GM12878 (cell line): ENCODE results near the gene CYP46A1.

ENCODE experiments used
- BCL11A ChIP-seq: IDR thresholded peaks from 2 replicates; pipeline ENCODE4 v1.6.1; 2011; ENCODE audit warnings: low read depth, low read length
- CBFB ChIP-seq: IDR thresholded peaks from 2 replicates; pipeline ENCODE4 v1.6.1; 2016; ENCODE audit warnings: antibody characterized with exemption, low read depth
- EZH2 ChIP-seq: IDR thresholded peaks from 2 replicates; pipeline ENCODE4 v1.6.1; 2012; ENCODE audit warnings: low read depth, mild to moderate bottlenecking, control low read depth, inconsistent platforms, low read length, borderline replicate concordance; ENCODE audit not compliant: control insufficient read depth
- POLR2A ChIP-seq: IDR thresholded peaks from 2 replicates; pipeline ENCODE4 v1.6.1; 2011; ENCODE audit warnings: low read depth, mild to moderate bottlenecking, low read length
- POLR2AphosphoS2 ChIP-seq: IDR thresholded peaks from 2 replicates; pipeline ENCODE4 v1.6.1; 2011; ENCODE audit warnings: low read depth, mild to moderate bottlenecking, low read length, improper control_type of control experiment, moderate library complexity
- POLR2AphosphoS5 ChIP-seq: IDR thresholded peaks from 2 replicates; pipeline ENCODE4 v1.6.1; 2011; ENCODE audit warnings: mild to moderate bottlenecking, low read length, inconsistent platforms
- RAD21 ChIP-seq: IDR thresholded peaks from 2 replicates; pipeline ENCODE4 v1.6.1; 2011; ENCODE audit warnings: mild to moderate bottlenecking, low read depth, low read length, moderate library complexity; ENCODE audit not compliant: insufficient read depth
- RB1 ChIP-seq: fragments of 450-650 bp; formaldehyde crosslinking; IDR thresholded peaks from 2 replicates; pipeline ENCODE4 v1.6.1; 2017; ENCODE audit warnings: mild to moderate bottlenecking, borderline replicate concordance
- TAF1 ChIP-seq: IDR thresholded peaks from 2 replicates; pipeline ENCODE4 v1.6.1; 2011; ENCODE audit warnings: mild to moderate bottlenecking, low read depth, low read length, borderline replicate concordance
- TARDBP ChIP-seq: IDR thresholded peaks from 2 replicates; pipeline ENCODE4 v1.6.1; 2016; ENCODE audit warnings: borderline replicate concordance
- TF ChIP-seq, protein P1 (sequence below), 3 experiments: IDR thresholded peaks in 2 of 3; conservative IDR thresholded peaks in 1 of 3; 2 replicates each; pipeline ENCODE4 v1.5.1; 2011; ENCODE audit warnings: low read depth in 3 of 3, low read length in 3 of 3, mild to moderate bottlenecking in 3 of 3, control low read depth in 2 of 3, moderate library complexity in 2 of 3, inconsistent platforms in 1 of 3, mixed read lengths in 1 of 3; ENCODE audit not compliant: control insufficient read depth in 2 of 3, insufficient read depth in 1 of 3; ENCODE audit errors: extremely low read depth in 1 of 3

DNA sequence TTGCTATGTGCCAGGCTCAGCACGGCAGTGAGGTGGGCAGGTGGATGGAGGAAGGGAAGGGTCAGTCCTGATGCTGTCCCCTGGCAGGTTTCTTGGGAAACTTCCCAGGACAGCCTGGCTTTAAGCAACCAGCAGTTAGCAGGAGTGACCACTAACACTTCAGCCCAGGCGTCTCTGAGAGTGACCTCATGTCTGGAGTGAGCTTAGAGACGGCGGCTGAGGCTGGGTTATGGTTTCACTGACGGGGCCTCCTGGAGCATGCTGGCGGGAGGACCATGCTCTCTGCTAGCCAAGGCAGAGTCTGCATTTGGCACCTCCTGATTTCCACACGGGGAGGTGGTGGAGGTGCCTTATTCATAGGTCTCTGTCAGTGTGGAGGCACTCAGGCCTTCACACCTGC is 36.7 kb upstream of the CYP46A1 start:
- TF ChIP-seq POLR2A, result no peak
- no peak for TF ChIP-seq RAD21
- TF ChIP-seq BCL11A, result no peak
- TF ChIP-seq POLR2AphosphoS5, result no peak
- no peak for TF ChIP-seq TARDBP
- no peak for TF ChIP-seq POLR2AphosphoS2
- TF ChIP-seq CBFB, result no peak
- TF ChIP-seq, protein P1, sequence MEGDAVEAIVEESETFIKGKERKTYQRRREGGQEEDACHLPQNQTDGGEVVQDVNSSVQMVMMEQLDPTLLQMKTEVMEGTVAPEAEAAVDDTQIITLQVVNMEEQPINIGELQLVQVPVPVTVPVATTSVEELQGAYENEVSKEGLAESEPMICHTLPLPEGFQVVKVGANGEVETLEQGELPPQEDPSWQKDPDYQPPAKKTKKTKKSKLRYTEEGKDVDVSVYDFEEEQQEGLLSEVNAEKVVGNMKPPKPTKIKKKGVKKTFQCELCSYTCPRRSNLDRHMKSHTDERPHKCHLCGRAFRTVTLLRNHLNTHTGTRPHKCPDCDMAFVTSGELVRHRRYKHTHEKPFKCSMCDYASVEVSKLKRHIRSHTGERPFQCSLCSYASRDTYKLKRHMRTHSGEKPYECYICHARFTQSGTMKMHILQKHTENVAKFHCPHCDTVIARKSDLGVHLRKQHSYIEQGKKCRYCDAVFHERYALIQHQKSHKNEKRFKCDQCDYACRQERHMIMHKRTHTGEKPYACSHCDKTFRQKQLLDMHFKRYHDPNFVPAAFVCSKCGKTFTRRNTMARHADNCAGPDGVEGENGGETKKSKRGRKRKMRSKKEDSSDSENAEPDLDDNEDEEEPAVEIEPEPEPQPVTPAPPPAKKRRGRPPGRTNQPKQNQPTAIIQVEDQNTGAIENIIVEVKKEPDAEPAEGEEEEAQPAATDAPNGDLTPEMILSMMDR (IDR thresholded peaks at IDR 0.05 in 2 of 3, conservative IDR thresholded peaks at IDR 0.05 in 1 of 3; ENCODE audit: control insufficient read depth in 2 of 3, extremely low read depth in 1 of 3, insufficient read depth in 1 of 3, low read depth in 3 of 3, low read length in 3 of 3), result no peak
- TF ChIP-seq EZH2, result no peak
- TF ChIP-seq RB1, result no peak
- TF ChIP-seq TAF1, result no peak
